ENCODE results near the gene ABO. TPM values are rescaled to one million over a fixed set of nuclear protein-coding genes. Genes with fewer than 3 reads are reported as not detected.
"Not testable (repeated sequence)": the region's sequence is repeated elsewhere in the genome, so short reads cannot be mapped to it uniquely, and the experiment has no call there.

The ABO gene
- total RNA-seq, 2 donors from 2014 or later, result 0.35 to 1.2 TPM

- H3K36me3 Mint-ChIP-seq (ENCODE audit: low read depth); H3K4me3 ChIP-seq (ENCODE audit: low read length); H3K4me1 Mint-ChIP-seq; H3K4me1 ChIP-seq (ENCODE audit: control insufficient read depth, insufficient read depth, low read length); H3K27ac Mint-ChIP-seq; H3K9ac ChIP-seq (ENCODE audit: extremely low read depth, low read length, poor library complexity, severe bottlenecking); H3K4me3 Mint-ChIP-seq; H3K9me3 ChIP-seq (ENCODE audit: control insufficient read depth, low read length); DNase-seq; H3K9me3 Mint-ChIP-seq; H3K27ac ChIP-seq (ENCODE audit: low read depth, low read length); H3K36me3 ChIP-seq (ENCODE audit: control insufficient read depth, insufficient read depth, low read length): not testable (repeated sequence)
- peaks cover 16% of the 10 kb centered on the region for H3K27me3 ChIP-seq (ENCODE audit: control insufficient read depth, insufficient read depth, low read length, poor library complexity, severe bottlenecking)
- peaks cover 36% of the 10 kb centered on the region for H3K27me3 Mint-ChIP-seq (ENCODE audit: insufficient read depth)
- 100% methylated on average over 2 of the region's 18 CpGs; no CpG with 5 or more reads in 1 of the 2 experiments for WGBS, 2 experiments (ENCODE audit: insufficient coverage in 1 of 2, insufficient read length in 1 of 2)
Observed at GRCh38 chr9:133208880-133209300, 66.1 kb downstream of the ABO start, which contains the start of gene OBP2B. TSS of gene OBP2B (minus strand) at chr9:133209250. CDS start at chr9:133209199, 51 bp downstream.

GRCh38 chr9:133208171-133208879 lies 66.7 kb downstream of the ABO start:
- H3K4me1 Mint-ChIP-seq, result not testable (repeated sequence)
- WGBS, 2 experiments (ENCODE audit: insufficient coverage in 1 of 2, insufficient read length in 1 of 2), result 84 to 87% methylated on average over 4 to 12 of the region's 16 CpGs

GRCh38 chr9:133207540-133208170 lies 67.3 kb downstream of the ABO start:
- Histone ChIP-seq H3K27ac (ENCODE audit: low read depth, low read length) (no peak overlapping the region), H3K27me3 (ENCODE audit: control insufficient read depth, insufficient read depth, low read length, poor library complexity, severe bottlenecking) (peaks cover 12% of the 10 kb centered on the region), H3K4me1 (ENCODE audit: control insufficient read depth, insufficient read depth, low read length) (no peaks in the 10 kb centered on the region), H3K4me3 (ENCODE audit: low read length) (no peak overlapping the region), H3K9me3 (ENCODE audit: control insufficient read depth, low read length) (no peaks in the 10 kb centered on the region), H3K9ac (ENCODE audit: extremely low read depth, low read length, poor library complexity, severe bottlenecking) (no peak overlapping the region), H3K36me3 (ENCODE audit: control insufficient read depth, insufficient read depth, low read length) (no peaks in the 10 kb centered on the region)
- Mint-ChIP-seq H3K36me3 (ENCODE audit: low read depth) (no peaks in the 10 kb centered on the region), H3K9me3 (no peaks in the 10 kb centered on the region), H3K27ac (no peak overlapping the region), H3K4me1 (no peaks in the 10 kb centered on the region), H3K27me3 (ENCODE audit: insufficient read depth) (peaks cover 43% of the 10 kb centered on the region), H3K4me3 (no peak overlapping the region)
- no peak for TF ChIP-seq CTCF (conservative IDR thresholded peaks at IDR 0.05)
- 84 to 90% methylated on average over 6 to 15 of the region's 16 CpGs for WGBS, 2 experiments (ENCODE audit: insufficient coverage in 1 of 2, insufficient read length in 1 of 2)
- no peak for DNase-seq

More at GRCh38 chr9:133208171-133208879, 66.7 kb downstream of the ABO start:
- peaks cover 39% of the 10 kb centered on the region for H3K27me3 Mint-ChIP-seq (ENCODE audit: insufficient read depth)
- H3K27me3 ChIP-seq (ENCODE audit: control insufficient read depth, insufficient read depth, low read length, poor library complexity, severe bottlenecking), result peaks cover 13% of the 10 kb centered on the region
- not testable (repeated sequence) for H3K36me3 Mint-ChIP-seq (ENCODE audit: low read depth); H3K9me3 Mint-ChIP-seq; H3K4me1 ChIP-seq (ENCODE audit: control insufficient read depth, insufficient read depth, low read length); H3K36me3 ChIP-seq (ENCODE audit: control insufficient read depth, insufficient read depth, low read length); H3K9me3 ChIP-seq (ENCODE audit: control insufficient read depth, low read length); H3K27ac ChIP-seq (ENCODE audit: low read depth, low read length); H3K4me3 Mint-ChIP-seq; H3K4me3 ChIP-seq (ENCODE audit: low read length); H3K9ac ChIP-seq (ENCODE audit: extremely low read depth, low read length, poor library complexity, severe bottlenecking); H3K27ac Mint-ChIP-seq; DNase-seq

- TF ChIP-seq CTCF (conservative IDR thresholded peaks at IDR 0.05), result no peak
- no peaks in the 10 kb centered on the region for H3K36me3 Mint-ChIP-seq (ENCODE audit: low read depth)
- 90 to 97% methylated on average over 6 to 14 of the region's 14 CpGs for WGBS, 2 experiments (ENCODE audit: insufficient coverage in 1 of 2, insufficient read length in 1 of 2)
Observed at GRCh38 chr9:133207021-133207531, 67.9 kb downstream of the ABO start.

More at GRCh38 chr9:133207021-133207531, 67.9 kb downstream of the ABO start:
- no peak for DNase-seq
- Histone ChIP-seq H3K9ac (ENCODE audit: extremely low read depth, low read length, poor library complexity, severe bottlenecking) (no peak overlapping the region), H3K27me3 (ENCODE audit: control insufficient read depth, insufficient read depth, low read length, poor library complexity, severe bottlenecking) (peaks cover 17% of the 10 kb centered on the region), H3K27ac (ENCODE audit: low read depth, low read length) (no peak overlapping the region), H3K4me1 (ENCODE audit: control insufficient read depth, insufficient read depth, low read length) (no peaks in the 10 kb centered on the region), H3K9me3 (ENCODE audit: control insufficient read depth, low read length) (no peaks in the 10 kb centered on the region), H3K4me3 (ENCODE audit: low read length) (no peak overlapping the region), H3K36me3 (ENCODE audit: control insufficient read depth, insufficient read depth, low read length) (no peaks in the 10 kb centered on the region)
- Mint-ChIP-seq H3K9me3 (no peaks in the 10 kb centered on the region), H3K4me1 (no peaks in the 10 kb centered on the region), H3K27ac (no peak overlapping the region), H3K27me3 (ENCODE audit: insufficient read depth) (peaks cover 43% of the 10 kb centered on the region), H3K4me3 (no peak overlapping the region)
